Activated CD4-positive, CD25-positive, alpha-beta regulatory T cell treated with anti-CD3 and anti-CD28 coated beads, Interleukin-2, amount 50 U/mL, for 72 hours (primary cell): Measurements from ENCODE around the gene WDR37.

Experiments used
- DNase-seq: peaks from one replicate; pipeline ENCODE4 v3.0.0; 2021

The WDR37 gene

DNA sequence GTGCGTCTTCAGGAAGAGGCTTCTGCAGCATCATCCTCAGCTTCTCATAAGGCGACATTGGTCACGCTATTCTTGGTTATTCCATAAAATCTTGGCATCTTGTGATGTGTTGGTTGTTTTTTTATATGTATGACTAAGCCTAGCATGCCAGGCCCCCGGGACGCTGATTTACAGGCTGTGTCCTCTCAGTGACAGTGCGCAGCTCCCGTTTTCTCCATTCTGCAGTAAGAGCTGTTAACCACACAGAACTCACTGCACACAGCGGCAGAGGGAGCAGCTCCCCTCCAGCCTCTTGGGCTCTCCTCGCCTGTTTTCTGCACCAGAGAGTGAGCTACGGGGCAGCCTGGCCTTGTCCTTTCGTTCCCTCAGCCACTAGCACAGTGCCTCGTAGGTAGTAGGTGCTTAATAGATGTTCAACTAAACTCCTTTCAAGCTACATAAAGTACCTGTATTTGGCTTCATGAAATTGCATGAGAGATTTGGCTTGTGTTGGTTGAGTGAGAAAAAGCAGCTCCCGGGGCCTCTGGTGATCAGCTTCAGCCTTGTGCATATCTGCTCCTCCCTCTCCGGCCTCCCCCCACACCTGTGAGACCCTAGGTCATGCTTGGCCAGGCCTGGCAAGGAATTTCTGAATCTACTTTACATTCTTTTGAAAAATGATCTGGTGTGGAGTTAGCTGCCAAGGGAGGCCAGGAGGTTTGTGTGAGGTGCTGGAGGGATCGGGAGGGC, 116.2 kb downstream of the WDR37 start:
- DNase-seq, result no peak

DNA sequence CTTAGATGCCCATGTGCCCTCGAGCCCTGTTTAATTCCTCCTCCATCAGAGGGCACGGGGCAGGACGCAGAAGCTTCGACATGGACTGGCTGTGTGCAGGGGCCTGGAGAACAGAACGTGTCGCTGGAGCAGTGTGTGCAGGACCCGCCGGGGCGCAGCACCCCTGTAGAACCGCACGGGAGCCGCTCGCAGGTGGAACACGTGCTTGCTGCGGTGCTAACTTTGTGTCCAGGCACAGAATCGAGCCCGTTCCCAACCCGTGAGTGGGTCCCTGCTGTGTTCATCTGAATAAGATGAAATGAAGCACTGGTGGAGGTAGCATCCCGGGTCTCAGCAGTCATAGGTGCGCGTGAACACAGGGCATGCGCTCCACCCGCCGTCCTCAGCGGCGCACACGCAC, 116.9 kb downstream of the WDR37 start:
- no peak for DNase-seq

DNA sequence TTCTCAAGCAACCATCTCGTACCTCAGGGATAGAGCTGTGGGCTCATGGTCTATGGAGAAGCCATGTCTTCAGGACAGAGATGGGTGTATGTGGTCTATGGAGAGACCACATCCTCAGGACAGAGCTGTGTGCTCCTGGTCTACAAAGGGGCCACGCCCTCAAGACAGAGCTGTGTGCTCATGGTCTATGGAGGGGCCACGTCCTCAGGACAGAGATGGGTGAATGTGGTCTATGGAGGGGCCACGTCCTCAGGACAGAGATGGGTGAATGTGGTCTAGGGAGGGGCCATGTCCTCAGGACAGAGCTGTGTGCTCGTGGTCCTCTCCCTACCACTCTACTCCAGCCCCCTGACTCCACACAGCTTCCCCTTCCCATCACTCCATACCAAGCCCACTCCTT, 117.8 kb downstream of the WDR37 start:
- no peak for DNase-seq

- DNase-seq, result no peak
Observed at GRCh38 chr10:1175956-1176565, 119.9 kb downstream of the WDR37 start.

- no peak for DNase-seq
Observed at GRCh38 chr10:1177936-1178335, 121.8 kb downstream of the WDR37 start.

- no peak for DNase-seq
Observed at GRCh38 chr10:1178506-1178905, 122.3 kb downstream of the WDR37 start.

DNA sequence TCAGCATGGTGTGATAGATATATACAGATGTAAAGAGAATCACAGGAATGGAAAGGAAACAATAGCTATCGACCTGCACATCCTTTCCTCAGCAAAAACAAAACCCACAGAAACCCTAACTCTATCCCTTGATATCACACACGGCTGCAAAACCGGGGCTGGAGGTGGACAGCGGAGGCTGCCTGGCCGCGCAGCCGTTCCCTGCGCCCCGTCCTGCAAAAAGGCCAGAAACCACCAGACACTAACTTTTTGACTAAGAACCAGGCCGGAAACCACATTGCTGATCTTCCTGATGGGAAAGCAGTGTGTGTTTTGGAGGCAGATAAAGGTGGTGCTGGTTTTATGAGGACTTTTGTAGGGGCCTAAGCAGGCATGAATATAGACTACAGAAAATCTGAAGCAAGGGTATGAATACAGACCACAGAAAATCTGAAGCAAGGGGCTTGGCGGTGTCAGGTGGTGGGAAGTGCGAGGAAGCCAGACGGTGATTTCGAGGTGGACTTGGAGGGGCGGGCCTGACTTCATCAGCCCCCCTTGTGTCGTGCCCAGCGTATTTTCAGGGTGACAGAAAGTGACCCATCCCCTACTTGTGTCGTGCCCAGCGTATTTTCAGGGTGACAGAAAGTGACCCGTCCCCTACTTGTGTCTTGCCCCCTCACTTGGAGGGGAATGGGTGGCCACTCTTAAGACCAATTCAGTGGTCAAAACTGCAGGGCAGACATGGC, 123.3 kb downstream of the WDR37 start:
- no peak for DNase-seq

- no peak for DNase-seq
Observed at GRCh38 chr10:1180071-1180730, 124.0 kb downstream of the WDR37 start.

DNA sequence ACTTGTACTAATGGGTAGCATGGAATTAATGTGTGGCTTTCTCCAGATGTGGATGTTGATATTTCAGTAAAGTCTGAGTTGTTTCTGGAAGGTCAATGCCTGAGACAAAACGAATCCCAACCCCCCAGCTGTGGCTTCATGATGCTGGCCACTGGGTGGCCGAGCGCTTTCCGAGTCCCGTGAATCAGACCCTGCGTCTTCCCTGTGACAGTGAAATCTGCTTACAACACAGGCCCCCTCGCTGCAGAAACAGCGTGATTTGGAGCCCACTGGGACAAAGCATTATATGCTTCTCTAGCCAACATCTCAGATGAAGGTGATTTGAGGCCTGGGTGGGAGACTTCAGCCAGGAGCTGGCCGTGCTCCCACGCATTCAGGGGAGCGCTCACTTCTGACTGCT, 124.7 kb downstream of the WDR37 start:
- no peak for DNase-seq
